Measurements from ENCODE around the gene TRPV2. TPM values are rescaled to one million over a fixed set of nuclear protein-coding genes. Genes with fewer than 3 reads are reported as not detected.

Gene TRPV2
- total and polyA plus RNA-seq, 7 donors = 1.6 to 10.3 (median 3.9) TPM

DNA sequence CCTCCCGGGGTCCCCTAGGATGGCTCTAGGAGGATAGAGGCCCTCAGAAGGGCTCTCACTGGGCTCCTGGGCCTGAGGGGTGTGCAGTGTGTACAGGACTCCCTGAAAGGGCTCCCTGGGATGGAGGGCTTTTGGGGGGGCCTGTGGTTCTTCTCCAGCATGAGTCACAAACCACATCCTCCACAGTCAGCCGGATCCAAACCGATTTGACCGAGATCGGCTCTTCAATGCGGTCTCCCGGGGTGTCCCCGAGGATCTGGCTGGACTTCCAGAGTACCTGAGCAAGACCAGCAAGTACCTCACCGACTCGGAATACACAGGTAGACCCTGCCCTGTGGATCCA is 4.5 kb downstream of the TRPV2 start:
- whole genome bisulfite sequencing, 3 donors = 68 to 79% (median 71%) methylated on average over 10 of the region's 10 CpGs
- DNase-seq = no peak
- H3K4me3 ChIP-seq = no peak overlapping the region
- peaks cover 0 to 15% of the 10 kb centered on the region in 2 donors for H3K36me3 ChIP-seq (ENCODE audit: insufficient read depth in 1 of 2, low read depth in 1 of 2)
- H3K9me3 ChIP-seq = no peaks in the 10 kb centered on the region
- no peak for ATAC-seq
- no peaks in the 10 kb centered on the region for H3K4me1 ChIP-seq
- TF ChIP-seq CTCF (IDR thresholded peaks at IDR 0.05) = no peak
- intact Hi-C loops (cut with DNase I) = no loop called here
- H3K27me3 ChIP-seq (ENCODE audit: insufficient read depth in 3 of 3, low read length in 2 of 3) = no peaks in the 10 kb centered on the region
- peak overlapping the region; percentile 46 for H3K27ac ChIP-seq

DNA sequence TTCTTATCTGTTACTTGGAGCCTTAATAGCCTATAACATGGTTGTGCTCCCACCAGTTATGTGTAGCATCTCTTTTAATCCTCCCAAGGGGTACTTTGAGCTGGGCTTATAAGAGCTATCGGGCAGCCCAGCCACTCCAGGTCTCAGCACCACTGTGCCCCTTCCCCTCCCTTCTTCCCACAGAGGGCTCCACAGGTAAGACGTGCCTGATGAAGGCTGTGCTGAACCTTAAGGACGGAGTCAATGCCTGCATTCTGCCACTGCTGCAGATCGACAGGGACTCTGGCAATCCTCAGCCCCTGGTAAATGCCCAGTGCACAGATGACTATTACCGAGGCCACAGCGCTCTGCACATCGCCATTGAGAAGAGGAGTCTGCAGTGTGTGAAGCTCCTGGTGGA is 7.0 kb downstream of the TRPV2 start:
- Histone ChIP-seq H3K36me3 (ENCODE audit: insufficient read depth in 1 of 2, low read depth in 1 of 2) (peaks cover 0 to 15% of the 10 kb centered on the region in 2 donors), H3K27me3 (ENCODE audit: insufficient read depth in 3 of 3, low read length in 2 of 3) (no peaks in the 10 kb centered on the region), H3K4me3 (no peak overlapping the region), H3K9me3 (no peaks in the 10 kb centered on the region), H3K27ac (no peak overlapping the region), H3K4me1 (no peaks in the 10 kb centered on the region)
- intact Hi-C loops (cut with DNase I) = no loop called here
- DNase-seq (no peak), ATAC-seq (no peak)
- no peak for TF ChIP-seq CTCF (IDR thresholded peaks at IDR 0.05)
- WGBS, 3 donors = 90 to 94% (median 93%) methylated on average over 7 of the region's 7 CpGs

GRCh38 chr17:16423226-16423872 is 8.0 kb downstream of the TRPV2 start:
- ATAC-seq = no peak
- H3K4me3 ChIP-seq = no peak overlapping the region
- peaks cover 0 to 15% of the 10 kb centered on the region in 2 donors for H3K36me3 ChIP-seq (ENCODE audit: insufficient read depth in 1 of 2, low read depth in 1 of 2)
- no peaks in the 10 kb centered on the region for H3K4me1 ChIP-seq
- no peak overlapping the region for H3K27ac ChIP-seq
- TF ChIP-seq CTCF (IDR thresholded peaks at IDR 0.05) = no peak
- 90 to 92% (median 92%) methylated on average over 10 of the region's 10 CpGs for WGBS, 3 donors
- no peaks in the 10 kb centered on the region for H3K27me3 ChIP-seq (ENCODE audit: insufficient read depth in 3 of 3, low read length in 2 of 3)
- no peaks in the 10 kb centered on the region for H3K9me3 ChIP-seq
- no peak for DNase-seq
- intact Hi-C loops (cut with DNase I) = no loop called here

- 55 to 66% (median 59%) methylated on average over 6 of the region's 6 CpGs for WGBS, 3 donors
- DNase-seq (no peak), ATAC-seq (no peak)
- no peak overlapping the region for H3K27ac ChIP-seq
- no peaks in the 10 kb centered on the region for H3K4me1 ChIP-seq
- no peaks in the 10 kb centered on the region for H3K27me3 ChIP-seq (ENCODE audit: insufficient read depth in 3 of 3, low read length in 2 of 3)
- intact Hi-C loops (cut with DNase I) = no loop called here
- no peak for TF ChIP-seq CTCF (IDR thresholded peaks at IDR 0.05)
- H3K9me3 ChIP-seq = no peaks in the 10 kb centered on the region
- no peak overlapping the region for H3K4me3 ChIP-seq
- peaks cover 0 to 15% of the 10 kb centered on the region in 2 donors for H3K36me3 ChIP-seq (ENCODE audit: insufficient read depth in 1 of 2, low read depth in 1 of 2)
Observed at GRCh38 chr17:16425202-16425601, 9.8 kb downstream of the TRPV2 start.
